K562 (cell line): ENCODE data around the gene PI4K2A. TPM values are rescaled to one million over a fixed set of nuclear protein-coding genes. Genes with fewer than 3 reads are reported as not detected.
A peak's percentile ranks its signal among the peaks of the same experiment; 100 is the strongest.

Experiments used
- CBX5 ChIP-seq: IDR thresholded peaks from 2 replicates; pipeline ENCODE4 v1.6.1; 2014; ENCODE audit warnings: low read depth, borderline replicate concordance
- DPF2 ChIP-seq: fragments of 450-650 bp; IDR thresholded peaks from 2 replicates; pipeline ENCODE4 v1.6.1; 2016
- ELF2 ChIP-seq: fragments of 250-450 bp; sonication (Bioruptor Pico); IDR thresholded peaks from 2 replicates; pipeline ENCODE4 v1.5.0; 2021; ENCODE audit warnings: mild to moderate bottlenecking
- FOXJ3 ChIP-seq: sonication (generic); formaldehyde crosslinking; IDR thresholded peaks from 2 replicates; pipeline ENCODE4 v1.4.0; 2020; ENCODE audit warnings: mild to moderate bottlenecking, missing genetic modification reagents
- MECOM ChIP-seq: fragments of 250-450 bp; sonication (Bioruptor Pico); IDR thresholded peaks from 2 replicates; pipeline ENCODE4 v1.8.0; 2022; ENCODE audit warnings: inconsistent platforms
- PHB2 ChIP-seq: fragments of 450-650 bp; IDR thresholded peaks from 2 replicates; pipeline ENCODE4 v1.6.1; 2017; ENCODE audit warnings: low read depth
- PTRF ChIP-seq: fragments of 450-650 bp; IDR thresholded peaks from 2 replicates; pipeline ENCODE4 v1.6.1; 2016; ENCODE audit warnings: mild to moderate bottlenecking, missing genetic modification characterization, missing compliant biosample characterization
- SMAD4 ChIP-seq: fragments of 250-450 bp; sonication (Bioruptor Pico); conservative IDR thresholded peaks from 2 replicates; pipeline ENCODE4 v1.8.0; 2021; ENCODE audit warnings: inconsistent platforms, mild to moderate bottlenecking, moderate library complexity
- SMARCB1 ChIP-seq: IDR thresholded peaks from 2 replicates; pipeline ENCODE4 v1.6.1; 2011; ENCODE audit warnings: improper control_type of control experiment, low read depth; ENCODE audit not compliant: insufficient read length
- SP1 ChIP-seq: sonication (generic); formaldehyde crosslinking; IDR thresholded peaks from 2 replicates; pipeline ENCODE4 v1.8.1; 2022; ENCODE audit warnings: mild to moderate bottlenecking, missing genetic modification reagents
- ZBTB26 ChIP-seq: fragments of 450-650 bp; formaldehyde crosslinking; IDR thresholded peaks from 2 replicates; pipeline ENCODE4 v1.4.0; 2022; ENCODE audit warnings: missing genetic modification characterization
- ZNF407 ChIP-seq: fragments of 450-650 bp; IDR thresholded peaks from 2 replicates; pipeline ENCODE4 v1.6.1; 2016; ENCODE audit warnings: low read depth
- polyA plus RNA-seq, 8 experiments: library from polyadenylated mRNA; depleted of rRNA in 4 of 8; stranded (reverse) in 5 of 8; unstranded in 3 of 8; fragments of >200 nt; fragmentation: Nextera tagmentation in 2 of 8; fragmentation: Illumina TruSeq in 1 of 8; extraction: Ambion mirVana in 2 of 8; extraction: Trizol in 1 of 8; gene quantifications; 2 replicates each; pipeline versions ENCODE4 v1.2.1 to v1.2.3, GENCODE V29; 2011 to 2014; ENCODE audit warnings: inconsistent platforms in 1 of 8, missing spikeins in 1 of 8
- total RNA-seq, 7 experiments: library from RNA; depleted of rRNA in 6 of 7; stranded (reverse); fragments of >200 nt in 6 of 7; fragmentation: Illumina TruSeq in 2 of 7; extraction: Trizol in 2 of 7; gene quantifications; 2 replicates each; pipeline versions ENCODE4 v1.2.1 to v1.2.3, GENCODE V29; 2011 to 2021; ENCODE audit warnings: low replicate concordance in 1 of 7
- TF ChIP-seq, protein P1 (sequence below), 2 experiments: fragments of 450-650 bp; conservative IDR thresholded peaks; 2 replicates each; pipeline ENCODE4 v1.6.1; 2017; ENCODE audit warnings: mild to moderate bottlenecking in 2 of 2, moderate library complexity in 2 of 2
- TF ChIP-seq, protein P2 (sequence below), 2 experiments: fragments of 200-800 bp in 1 of 2; sonication (Bioruptor generic) in 1 of 2; sonication (generic) in 1 of 2; formaldehyde crosslinking in 1 of 2; IDR thresholded peaks in 1 of 2; conservative IDR thresholded peaks in 1 of 2; 2 replicates each; pipeline versions ENCODE4 v1.5.0 to v1.6.1; 2016 to 2020; ENCODE audit warnings: missing compliant biosample characterization in 1 of 2, missing genetic modification characterization in 1 of 2, missing genetic modification reagents in 1 of 2

Gene PI4K2A
- total and polyA plus RNA-seq, 9 of the 15 experiments (the other 6 are each of a cell fraction or from before 2014, with no cell fraction given): 4.4 to 28.4 (median 16.5) TPM

DNA sequence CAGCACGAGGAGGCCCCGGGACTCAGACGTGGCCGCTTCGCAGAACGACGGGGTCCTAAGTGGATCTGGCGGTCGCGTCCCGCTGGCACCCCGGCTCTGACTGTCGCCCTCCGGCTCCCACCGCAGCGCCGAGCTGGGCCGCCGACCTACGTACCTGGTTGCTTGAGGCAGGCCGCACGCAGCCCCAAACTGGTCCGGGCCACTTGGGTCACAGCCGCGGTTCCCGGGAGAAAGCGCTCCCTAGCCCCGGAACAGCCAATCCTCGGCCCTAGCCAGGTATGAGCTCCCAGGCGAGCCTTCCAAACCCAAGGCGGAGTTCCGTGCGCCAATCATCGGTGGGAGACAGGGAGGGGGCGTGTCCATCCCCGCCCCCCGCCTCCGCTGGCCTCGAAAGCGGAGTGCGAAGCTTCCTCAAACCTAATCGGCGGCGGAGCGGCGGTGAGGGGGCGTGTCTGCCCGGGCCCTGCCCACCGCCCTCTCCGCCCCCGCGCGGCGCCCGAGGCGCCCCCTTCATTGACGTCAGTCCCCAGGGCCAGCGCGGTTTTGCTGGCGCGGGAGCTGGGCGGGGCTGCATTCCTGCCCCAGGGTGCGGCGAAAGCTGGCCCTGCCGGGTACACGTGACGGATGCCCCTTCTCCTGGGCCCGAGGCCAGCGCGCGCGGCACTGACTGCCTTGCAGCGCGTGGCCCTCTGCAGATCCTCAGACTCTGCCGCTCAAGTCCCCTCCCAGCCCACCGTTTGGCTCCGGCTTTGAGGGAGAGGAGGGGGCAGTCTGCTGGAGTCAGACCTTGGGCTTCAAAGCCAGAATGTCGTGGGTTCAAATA lies 46.7 kb downstream of the PI4K2A start, which contains the start of gene AVPI1 (continued):
- TF ChIP-seq SMARCB1: no peak
- no peak for TF ChIP-seq PTRF
- TF ChIP-seq MECOM (CRISPR knock-in tag): no peak
- TF ChIP-seq, protein P1, sequence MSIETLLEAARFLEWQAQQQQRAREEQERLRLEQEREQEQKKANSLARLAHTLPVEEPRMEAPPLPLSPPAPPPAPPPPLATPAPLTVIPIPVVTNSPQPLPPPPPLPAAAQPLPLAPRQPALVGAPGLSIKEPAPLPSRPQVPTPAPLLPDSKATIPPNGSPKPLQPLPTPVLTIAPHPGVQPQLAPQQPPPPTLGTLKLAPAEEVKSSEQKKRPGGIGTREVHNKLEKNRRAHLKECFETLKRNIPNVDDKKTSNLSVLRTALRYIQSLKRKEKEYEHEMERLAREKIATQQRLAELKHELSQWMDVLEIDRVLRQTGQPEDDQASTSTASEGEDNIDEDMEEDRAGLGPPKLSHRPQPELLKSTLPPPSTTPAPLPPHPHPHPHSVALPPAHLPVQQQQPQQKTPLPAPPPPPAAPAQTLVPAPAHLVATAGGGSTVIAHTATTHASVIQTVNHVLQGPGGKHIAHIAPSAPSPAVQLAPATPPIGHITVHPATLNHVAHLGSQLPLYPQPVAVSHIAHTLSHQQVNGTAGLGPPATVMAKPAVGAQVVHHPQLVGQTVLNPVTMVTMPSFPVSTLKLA (conservative IDR thresholded peaks at IDR 0.05): peak; percentile 82 to 92
- peak; percentile 94 for TF ChIP-seq SP1 (CRISPR knock-in tag)
- TF ChIP-seq PHB2: no peak
- TF ChIP-seq ZNF407: peak; percentile 59; the same call in 1 of the 2 replicates
- TF ChIP-seq, protein P2, sequence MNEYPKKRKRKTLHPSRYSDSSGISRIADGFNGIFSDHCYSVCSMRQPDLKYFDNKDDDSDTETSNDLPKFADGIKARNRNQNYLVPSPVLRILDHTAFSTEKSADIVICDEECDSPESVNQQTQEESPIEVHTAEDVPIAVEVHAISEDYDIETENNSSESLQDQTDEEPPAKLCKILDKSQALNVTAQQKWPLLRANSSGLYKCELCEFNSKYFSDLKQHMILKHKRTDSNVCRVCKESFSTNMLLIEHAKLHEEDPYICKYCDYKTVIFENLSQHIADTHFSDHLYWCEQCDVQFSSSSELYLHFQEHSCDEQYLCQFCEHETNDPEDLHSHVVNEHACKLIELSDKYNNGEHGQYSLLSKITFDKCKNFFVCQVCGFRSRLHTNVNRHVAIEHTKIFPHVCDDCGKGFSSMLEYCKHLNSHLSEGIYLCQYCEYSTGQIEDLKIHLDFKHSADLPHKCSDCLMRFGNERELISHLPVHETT (CRISPR knock-in tag; conservative IDR thresholded peaks at IDR 0.05 in 1 of 2, IDR thresholded peaks at IDR 0.05 in 1 of 2): peak in 1 of 2 experiments; percentile 84; a peak in 2 of 4 replicates
- TF ChIP-seq SMAD4 (CRISPR knock-in tag): peak; percentile 69
- no peak for TF ChIP-seq CBX5
- no peak; the same call in 1 of the 2 replicates for TF ChIP-seq DPF2
- TF ChIP-seq FOXJ3 (CRISPR knock-in tag): no peak
- no peak for TF ChIP-seq ZBTB26 (CRISPR knock-in tag)
- no peak for TF ChIP-seq ELF2 (CRISPR knock-in tag)
